HG03558 (cell line): ENCODE results near the gene FZD10.

Experiments used
- ATAC-seq: cut with Tn5 transposase; IDR thresholded peaks from one replicate; pipeline ENCODE4 v1.9.1; 2021; ENCODE audit warnings: moderate number of reproducible peaks; ENCODE audit not compliant: unreplicated experiment; ENCODE audit errors: extremely low read depth

Gene FZD10

GRCh38 chr12:130152386-130152785, 9.9 kb upstream of the FZD10 start:
- ATAC-seq: no peak

- no peak for ATAC-seq
Observed at GRCh38 chr12:130153803-130154202, 8.5 kb upstream of the FZD10 start.

GRCh38 chr12:130154276-130155070, 7.8 kb upstream of the FZD10 start:
- ATAC-seq: no peak

- no peak for ATAC-seq
Observed at GRCh38 chr12:130155416-130156073, 6.7 kb upstream of the FZD10 start.

GRCh38 chr12:130156652-130157275, 5.5 kb upstream of the FZD10 start:
- ATAC-seq: no peak

GRCh38 chr12:130157998-130158753, 4.1 kb upstream of the FZD10 start:
- no peak for ATAC-seq

GRCh38 chr12:130158754-130159059, 3.6 kb upstream of the FZD10 start:
- ATAC-seq: no peak

GRCh38 chr12:130160306-130160705, 2.0 kb upstream of the FZD10 start:
- ATAC-seq: no peak

GRCh38 chr12:130160711-130161231, 1.5 kb upstream of the FZD10 start:
- no peak for ATAC-seq

GRCh38 chr12:130161261-130162243, 712 bp upstream of the FZD10 start:
- ATAC-seq: no peak

GRCh38 chr12:130162745-130163460, 639 bp downstream of the FZD10 start:
- no peak for ATAC-seq

GRCh38 chr12:130163461-130164215, 1.4 kb downstream of the FZD10 start:
- ATAC-seq: no peak

GRCh38 chr12:130164216-130164542, 1.9 kb downstream of the FZD10 start:
- ATAC-seq: no peak

- no peak for ATAC-seq
Observed at GRCh38 chr12:130164936-130165335, 2.7 kb downstream of the FZD10 start.

- no peak for ATAC-seq
Observed at GRCh38 chr12:130166306-130166705, 4.0 kb downstream of the FZD10 start.

- ATAC-seq: no peak
Observed at GRCh38 chr12:130167537-130167936, 5.3 kb downstream of the FZD10 start.

- no peak for ATAC-seq
Observed at GRCh38 chr12:130169256-130169655, 7.0 kb downstream of the FZD10 start.

GRCh38 chr12:130169924-130170323, 7.7 kb downstream of the FZD10 start:
- no peak for ATAC-seq
